ENCODE measurements around the gene UTF1.

DNA sequence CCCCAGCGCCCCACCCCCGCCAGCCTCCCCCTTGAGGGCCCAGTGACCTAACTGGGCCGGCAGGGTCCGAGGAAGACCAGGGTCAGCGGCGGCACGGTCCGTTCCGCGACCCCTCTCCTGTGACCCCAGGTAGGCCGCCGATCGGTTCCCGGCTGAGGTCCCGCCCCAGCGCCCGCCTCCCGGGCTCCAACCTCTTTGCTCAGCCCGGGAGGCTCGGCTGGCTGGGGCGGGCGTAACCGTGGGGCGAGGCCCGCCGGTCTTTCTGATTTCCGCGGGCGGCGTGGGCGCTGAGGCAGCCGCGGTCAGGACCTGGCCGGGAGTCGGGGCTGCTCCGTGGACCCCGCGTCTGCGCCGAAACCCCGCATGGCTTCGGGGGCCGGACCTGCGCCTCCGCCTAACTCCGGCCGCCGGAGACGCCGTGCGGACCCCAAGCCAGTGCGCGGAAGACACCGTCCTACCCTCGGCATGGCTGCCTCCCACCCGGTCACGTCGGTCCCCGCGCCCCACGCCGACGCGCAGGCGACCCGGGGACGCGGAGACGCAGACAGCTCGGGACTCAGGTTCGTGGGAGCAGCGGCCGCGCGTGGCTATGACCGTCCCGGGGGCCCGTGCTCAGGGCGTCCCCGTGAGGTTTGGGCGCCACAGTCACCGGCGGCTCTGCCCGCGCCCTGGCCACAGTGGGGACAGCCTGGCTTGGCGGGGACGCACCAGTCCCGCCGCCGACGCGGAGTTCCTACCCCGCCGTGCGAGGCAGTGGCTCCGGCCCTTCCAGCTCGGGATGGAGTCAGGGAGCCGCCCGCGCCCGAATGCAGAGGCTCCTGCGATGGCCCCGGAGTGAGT, 6.6 kb downstream of the UTF1 start:
- TF ChIP-seq, protein P1, sequence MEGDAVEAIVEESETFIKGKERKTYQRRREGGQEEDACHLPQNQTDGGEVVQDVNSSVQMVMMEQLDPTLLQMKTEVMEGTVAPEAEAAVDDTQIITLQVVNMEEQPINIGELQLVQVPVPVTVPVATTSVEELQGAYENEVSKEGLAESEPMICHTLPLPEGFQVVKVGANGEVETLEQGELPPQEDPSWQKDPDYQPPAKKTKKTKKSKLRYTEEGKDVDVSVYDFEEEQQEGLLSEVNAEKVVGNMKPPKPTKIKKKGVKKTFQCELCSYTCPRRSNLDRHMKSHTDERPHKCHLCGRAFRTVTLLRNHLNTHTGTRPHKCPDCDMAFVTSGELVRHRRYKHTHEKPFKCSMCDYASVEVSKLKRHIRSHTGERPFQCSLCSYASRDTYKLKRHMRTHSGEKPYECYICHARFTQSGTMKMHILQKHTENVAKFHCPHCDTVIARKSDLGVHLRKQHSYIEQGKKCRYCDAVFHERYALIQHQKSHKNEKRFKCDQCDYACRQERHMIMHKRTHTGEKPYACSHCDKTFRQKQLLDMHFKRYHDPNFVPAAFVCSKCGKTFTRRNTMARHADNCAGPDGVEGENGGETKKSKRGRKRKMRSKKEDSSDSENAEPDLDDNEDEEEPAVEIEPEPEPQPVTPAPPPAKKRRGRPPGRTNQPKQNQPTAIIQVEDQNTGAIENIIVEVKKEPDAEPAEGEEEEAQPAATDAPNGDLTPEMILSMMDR (IDR thresholded peaks at IDR 0.05) = no peak
- TF ChIP-seq POLR2A (IDR thresholded peaks at IDR 0.05) = no peak

All from esophagus squamous epithelium (tissue), 4 donors.